HG03342 (cell line): ENCODE data around the gene MYL2.
"Not testable (repeated sequence)": the region's sequence is repeated elsewhere in the genome, so short reads cannot be mapped to it uniquely, and the experiment has no call there.

Source experiments
- ATAC-seq: cut with Tn5 transposase; IDR thresholded peaks from one replicate; pipeline ENCODE4 v1.9.1; 2021; ENCODE audit warnings: mild to moderate bottlenecking, moderate library complexity; ENCODE audit not compliant: unreplicated experiment

The MYL2 gene, protein sequence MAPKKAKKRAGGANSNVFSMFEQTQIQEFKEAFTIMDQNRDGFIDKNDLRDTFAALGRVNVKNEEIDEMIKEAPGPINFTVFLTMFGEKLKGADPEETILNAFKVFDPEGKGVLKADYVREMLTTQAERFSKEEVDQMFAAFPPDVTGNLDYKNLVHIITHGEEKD

DNA sequence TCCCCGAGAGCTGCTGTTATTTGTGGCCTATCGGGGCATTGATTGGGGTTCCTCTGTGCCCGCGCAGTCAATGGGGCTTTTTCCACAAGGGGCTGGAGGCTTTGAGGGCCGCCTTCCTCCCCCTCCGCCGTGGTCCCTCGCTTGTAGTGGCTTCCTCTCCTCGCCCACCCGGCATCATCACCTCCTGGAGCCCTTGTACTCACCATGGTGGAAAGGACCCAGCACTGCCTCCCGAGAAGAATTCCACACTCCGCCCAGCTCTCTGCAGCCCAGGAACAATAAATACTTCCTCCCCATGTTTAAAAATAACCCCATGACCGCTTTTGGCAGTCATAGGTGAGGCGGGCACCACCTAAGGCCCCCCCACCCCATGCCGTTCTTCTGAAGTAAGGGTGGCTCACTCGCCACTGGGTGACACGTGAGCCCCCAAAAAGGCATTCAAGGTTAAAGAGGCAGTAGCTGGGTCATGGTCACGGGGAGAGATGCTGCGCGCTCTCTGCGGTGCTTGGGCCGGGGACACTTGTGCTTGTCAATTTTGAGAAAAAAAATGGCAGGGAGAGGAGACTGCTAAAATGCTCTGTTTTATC lies at the start of gene MYL2:
MYL2 (minus strand) TSS at position 256 of the 587 bp plus-strand sequence; CDS start at position 206, 50 bp downstream.
- ATAC-seq, result no peak

DNA sequence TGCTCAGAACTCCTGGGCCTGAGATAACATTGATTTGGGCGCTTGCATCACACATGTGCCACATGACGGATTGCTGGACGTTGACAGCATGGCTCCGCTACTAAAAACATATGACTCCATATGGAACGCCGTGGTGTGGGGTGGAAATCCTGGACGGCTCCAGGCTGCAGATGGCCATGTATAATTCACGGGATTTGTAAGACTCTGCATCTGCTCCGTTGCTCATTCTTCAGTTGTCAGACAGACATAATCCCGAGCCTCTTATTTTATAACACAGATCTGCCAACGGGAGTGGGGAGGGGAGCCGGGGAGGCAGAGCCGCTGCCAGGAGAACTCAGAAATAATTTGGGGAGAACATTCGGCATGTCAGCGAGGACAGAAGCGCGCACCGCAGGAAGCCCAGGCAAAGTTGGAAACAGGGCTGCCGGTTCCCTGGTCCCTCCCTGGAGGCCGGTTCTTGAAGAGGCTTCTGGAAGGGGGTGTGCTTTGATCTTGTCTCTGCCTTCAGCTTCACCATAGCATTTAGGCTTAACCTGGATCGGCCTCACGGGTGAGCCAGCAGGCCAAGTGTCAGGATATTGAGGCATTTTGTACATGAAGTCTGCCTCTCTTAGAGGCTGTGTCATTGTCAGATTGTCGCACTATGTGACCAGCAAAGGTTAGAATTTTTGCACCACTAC lies 45.8 kb upstream of the MYL2 start:
- ATAC-seq, result no peak

DNA sequence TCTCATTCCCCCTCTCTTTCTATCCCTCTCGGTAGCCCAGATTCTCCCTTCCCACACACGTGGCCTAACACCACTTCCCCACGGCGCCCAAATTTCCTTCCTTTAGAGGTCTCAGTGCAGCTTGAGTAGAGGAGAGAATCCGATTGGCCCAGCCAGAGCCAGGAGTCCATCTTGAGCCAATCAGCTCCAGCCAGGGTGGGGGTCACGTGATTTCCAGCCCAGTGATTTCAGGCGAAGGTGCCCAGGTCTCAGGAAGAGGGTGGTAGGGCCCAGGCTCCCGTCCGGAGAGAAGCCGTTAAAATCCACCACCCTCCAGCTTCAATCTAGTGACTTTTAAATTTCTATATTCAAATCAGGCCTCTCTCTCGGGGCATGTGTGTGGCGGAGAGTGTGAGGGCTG lies 45.2 kb upstream of the MYL2 start:
- no peak for ATAC-seq

DNA sequence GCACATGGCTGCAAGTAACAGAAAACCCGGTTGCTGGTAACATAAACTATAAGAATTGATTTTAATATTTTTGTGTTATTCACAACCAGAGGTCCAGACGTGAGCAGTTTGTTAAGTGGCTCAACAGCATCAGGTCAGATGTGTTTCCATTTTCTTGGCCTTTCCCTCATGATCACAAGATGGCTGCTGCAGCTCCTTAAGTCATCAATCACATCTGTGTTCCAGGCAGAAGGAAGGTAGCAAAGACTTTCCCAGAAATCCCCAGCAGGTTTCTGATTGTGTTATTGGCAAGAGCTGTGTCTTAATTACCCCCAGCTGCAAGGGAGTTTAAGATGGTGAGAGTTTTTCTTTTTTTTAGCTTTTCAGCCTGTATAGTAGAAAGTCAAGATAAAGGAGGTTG lies 40.4 kb upstream of the MYL2 start:
- no peak for ATAC-seq

DNA sequence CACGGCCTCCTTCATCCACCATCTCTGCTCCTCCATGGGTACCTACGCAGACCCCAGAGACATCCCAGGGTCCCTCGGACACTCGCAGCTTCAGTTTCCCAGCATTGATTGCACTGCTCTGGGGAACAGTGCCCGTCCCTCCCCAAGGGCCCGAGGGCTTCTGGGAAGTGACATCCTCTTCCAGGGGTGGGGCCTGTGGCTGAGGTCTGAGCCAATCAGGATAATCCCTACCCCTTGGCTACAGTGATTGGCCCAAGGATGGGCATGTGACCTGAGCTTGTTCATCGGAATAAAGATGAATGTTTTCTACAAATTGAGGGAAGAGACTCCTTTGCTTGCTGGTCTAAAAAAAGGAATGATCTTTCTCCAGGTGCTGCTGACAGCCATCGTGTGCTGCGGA lies 37.3 kb upstream of the MYL2 start:
- no peak for ATAC-seq

DNA sequence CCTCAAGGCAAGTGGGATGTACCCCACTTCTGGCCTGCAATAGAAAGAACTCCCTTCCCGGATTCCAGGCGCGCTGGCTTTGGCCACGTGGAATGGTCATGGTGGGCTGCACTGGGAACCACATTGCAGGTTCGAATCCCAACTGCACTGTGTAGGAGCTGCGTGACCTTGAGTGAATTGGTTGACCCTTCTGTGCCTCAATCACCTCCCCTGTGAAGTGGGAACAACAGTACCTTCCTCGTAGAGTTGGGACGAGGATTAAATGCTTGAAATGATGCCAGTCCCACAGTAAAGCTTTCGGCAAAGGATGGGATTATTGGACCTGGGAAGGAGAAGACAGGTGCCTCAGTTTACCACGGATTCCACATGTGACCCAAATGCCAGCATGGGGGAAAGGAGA lies 36.8 kb upstream of the MYL2 start:
- ATAC-seq, result no peak

DNA sequence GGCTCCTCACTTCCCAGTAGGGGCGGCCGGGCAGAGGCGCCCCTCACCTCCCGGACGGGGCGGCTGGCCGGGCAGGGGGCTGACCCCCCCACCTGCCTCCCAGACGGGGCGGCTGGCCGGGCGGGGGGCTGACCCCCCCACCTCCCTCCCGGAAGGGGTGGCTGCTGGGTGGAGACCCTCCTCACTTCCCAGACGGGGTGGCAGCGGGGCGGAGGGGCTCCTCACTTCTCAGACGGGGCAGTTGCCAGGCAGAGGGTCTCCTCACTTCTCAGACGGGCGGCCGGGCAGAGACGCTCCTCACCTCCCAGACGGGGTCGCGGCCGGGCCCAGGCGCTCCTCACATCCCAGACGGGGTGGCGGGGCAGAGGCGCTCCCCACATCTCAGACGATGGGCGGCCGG lies 30.5 kb upstream of the MYL2 start:
- not testable (repeated sequence) for ATAC-seq

DNA sequence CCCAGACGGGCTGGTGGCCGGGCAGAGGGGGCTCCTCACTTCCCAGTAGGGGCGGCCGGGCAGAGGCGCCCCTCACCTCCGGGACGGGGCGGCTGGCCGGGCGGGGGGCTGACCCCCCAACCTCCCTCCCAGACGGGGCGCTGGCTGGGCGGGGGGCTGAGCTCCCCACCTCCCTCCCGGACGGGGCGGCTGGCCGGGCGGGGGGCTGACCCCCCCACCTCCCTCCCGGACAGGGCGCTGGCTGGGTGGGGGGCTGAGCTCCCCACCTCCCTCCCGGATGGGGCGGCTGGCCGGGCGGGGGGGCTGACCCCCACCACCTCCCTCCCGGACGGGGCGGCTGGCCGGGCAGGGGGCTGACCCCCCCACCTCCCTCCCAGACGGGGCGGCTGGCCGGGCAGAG lies 30.1 kb upstream of the MYL2 start:
- not testable (repeated sequence) for ATAC-seq

DNA sequence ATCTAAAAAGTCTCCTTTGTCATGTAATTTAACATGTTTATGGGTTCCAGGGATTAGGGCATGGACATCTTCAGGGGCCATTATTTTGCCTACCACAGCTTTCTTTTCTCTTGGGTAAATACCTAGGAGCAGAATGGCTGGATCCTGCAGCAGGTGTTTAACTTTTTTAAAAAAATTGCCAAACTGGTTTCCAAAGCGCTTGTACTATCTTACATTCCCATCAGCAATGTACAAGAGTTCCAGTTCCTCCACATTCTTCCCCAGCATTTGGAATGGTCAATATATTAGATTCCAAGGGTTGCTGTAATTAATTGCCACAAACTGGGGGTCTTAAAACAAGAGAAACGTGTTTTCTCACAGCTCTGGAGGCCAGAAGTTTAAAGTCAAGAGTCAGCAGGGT lies 27.7 kb upstream of the MYL2 start:
- no peak for ATAC-seq

DNA sequence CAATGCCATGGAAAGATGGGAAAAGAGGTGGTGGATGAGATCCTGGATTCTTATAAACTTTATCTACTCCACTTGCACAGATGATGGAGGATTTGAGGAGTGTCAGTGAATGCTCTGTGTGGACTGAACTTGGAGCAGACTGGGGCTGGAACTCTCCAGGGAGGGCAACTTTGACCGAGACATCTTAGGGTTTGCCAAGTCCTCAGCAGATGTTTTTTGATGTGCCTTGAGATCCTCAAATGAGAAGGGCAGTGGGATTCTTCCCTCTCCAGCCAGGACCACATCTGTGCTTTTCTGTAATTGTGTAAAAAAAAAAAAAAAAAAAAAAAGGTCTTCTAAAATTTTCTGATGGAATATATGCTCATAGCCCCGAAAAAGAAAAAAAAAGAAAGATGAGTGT lies 23.0 kb upstream of the MYL2 start:
- no peak for ATAC-seq

DNA sequence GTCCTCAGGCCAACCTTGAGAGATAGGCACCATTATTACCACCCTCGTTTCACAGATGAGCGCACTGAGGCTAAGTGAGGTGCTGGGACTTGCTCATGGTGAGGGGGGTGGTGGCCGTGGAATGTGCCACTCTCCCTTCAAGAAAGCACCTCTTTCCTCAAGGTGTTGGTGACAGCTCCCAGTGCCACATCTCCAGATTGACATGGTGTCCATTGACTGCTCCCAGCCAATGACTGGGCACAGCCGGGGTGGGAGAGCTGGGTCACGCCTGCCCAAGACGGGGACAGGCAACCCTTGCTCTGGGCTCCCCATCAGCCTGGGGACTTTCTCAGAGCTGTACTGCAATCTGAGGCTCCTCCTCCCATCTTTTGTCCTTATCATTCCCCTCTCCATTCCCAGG lies 21.0 kb upstream of the MYL2 start:
- ATAC-seq, result no peak

DNA sequence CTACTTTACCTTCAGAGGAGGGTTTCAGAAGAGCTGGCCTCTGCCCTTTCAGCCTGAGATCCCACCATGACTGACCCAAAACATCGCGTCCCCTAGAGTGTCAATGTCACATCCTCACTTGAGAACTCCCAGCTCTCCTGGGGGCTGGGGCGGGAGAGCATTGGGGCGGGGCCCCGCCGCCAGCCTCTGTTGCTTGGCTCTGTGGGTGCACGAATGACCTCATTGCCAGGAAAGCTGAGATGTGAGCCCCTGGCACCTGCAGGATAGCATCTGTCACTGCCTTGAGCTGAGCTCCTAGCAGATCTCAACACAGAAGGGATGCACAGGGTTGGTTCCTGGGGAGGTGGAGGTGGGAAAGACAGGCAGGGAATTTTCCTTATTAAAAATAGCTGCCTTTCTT lies 20.6 kb upstream of the MYL2 start:
- no peak for ATAC-seq

DNA sequence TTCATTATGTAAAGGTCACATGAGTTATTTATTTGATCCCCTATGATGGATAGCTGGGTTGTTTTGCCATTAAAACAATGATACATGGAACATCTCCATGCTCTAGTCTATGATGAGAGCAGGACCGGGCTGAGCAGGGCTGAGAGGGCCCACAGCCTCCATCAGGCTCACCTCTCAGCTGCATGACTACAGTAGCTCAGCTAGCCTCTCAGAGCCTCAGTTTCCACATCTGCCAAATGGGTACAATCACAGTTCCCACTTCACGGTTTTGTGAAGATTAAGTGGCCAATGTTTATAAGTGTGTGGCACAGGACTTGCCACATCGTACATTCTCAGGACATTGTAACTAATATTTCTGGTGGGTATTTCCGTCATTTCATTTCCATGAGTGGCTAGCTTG lies 19.9 kb upstream of the MYL2 start:
- no peak for ATAC-seq

DNA sequence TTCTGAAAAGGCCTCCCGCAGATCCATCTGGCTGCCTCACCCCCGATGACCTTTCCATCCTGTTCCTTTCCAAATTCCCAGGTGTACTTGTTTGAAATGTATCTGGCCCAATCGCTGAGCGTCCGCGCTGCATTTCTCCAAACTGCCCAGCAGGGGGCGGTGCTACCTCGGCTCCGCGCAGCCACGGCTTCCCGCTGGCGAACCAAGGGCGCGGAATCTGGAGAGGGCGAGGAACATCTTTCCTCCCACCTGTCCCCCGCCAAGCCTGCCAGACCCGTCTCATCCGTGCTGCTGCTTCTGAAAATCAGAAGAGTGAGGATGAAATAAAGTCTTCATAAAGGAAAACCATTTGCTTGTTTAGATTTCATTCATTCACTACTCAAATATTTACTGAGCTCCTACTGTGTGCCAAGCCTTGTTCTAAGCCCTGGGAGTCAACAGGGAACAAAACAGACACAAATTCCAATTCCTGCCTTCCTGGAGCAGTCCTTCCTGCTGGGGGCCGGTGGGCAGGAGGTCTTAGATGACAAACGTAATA lies 16.8 kb upstream of the MYL2 start:
- no peak for ATAC-seq

DNA sequence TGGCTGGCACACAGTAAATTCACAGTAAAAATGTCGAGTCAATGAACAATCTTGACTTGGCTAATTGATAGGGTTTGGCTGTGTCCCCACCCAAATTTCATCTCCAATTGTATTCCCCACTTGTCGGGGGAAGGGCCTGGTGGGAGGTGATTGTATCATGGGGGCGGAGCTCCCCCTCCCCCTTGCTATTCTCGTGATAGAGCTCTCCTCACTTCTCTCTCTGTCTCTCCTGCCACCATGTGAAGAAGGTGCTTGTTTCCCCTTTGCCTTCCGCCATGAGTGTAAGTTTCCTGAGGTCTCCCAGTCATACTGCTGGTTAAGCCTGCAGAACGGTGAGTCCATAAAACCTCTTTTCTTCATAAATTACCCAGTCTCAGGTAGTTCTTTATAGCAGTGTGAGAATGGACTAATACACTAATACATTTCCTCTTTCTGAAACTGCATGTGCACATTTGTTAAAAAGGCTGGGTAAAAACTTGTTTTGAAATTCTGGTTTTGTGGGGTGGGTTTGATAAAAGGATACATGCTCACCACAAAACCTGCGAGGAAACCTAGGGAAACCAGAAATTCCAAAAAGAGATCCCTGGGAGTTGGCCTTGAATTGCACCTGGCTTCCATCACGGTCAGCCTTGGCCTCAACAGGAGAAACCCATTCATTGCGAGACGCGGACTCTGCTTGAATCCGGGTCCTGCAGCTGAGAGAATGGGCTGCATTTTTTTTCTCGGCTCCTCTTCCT lies 16.2 kb upstream of the MYL2 start:
- ATAC-seq, result no peak

DNA sequence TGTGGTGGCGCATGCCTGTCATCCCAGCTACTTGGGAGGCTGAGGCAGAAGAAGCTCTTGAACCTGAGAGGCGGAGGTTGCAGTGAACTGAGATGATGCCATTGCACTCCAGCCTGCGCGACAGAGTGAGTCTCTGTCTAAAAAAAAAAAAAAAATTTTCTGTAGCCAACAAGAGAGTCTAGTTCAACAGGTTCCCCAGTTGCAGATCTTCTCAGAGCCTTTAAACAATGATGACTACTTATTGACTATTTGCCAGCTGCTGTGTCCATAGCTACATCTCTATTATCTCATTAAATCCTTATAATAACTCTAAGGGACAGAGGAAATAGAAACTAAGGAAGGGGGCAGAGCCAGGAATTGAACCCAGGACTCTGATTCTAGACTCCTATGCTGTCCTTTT lies 15.2 kb upstream of the MYL2 start:
- no peak for ATAC-seq

DNA sequence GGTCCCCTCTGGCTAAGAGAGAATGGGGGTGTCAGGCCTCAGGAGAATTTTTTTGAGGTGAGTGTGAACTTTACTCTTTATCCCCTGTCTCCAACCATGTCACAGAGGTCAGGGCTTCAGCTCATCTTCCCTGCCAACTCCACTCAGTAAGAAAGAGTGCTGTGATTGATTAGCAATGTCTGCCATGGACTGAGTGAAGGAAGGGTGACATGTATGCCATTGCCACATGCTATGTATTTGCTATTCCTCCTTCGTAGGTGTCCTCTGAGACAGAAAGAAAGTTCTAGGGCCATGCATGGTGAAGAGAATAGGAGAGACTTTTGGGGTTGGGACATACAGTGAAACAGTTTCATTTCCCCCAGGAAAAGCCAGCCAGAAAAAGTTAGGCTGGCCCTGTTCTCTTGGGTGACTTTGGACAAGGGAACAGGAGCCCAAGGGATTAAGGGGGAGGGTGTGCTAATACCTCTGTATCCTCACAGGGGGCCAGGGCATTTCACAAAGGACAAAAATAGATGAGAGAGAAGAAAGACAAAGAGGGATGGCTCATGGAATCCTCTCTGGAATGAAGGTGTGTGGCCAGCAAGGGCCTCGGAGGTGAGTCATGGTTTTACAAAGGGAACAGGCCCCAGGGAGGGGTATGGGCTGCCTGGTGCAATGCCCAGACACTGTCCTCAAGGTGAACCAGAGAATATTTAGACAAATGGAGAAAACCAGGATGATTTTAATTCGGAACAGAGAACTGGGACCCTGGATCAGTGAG lies 13.9 kb upstream of the MYL2 start:
- ATAC-seq, result no peak

DNA sequence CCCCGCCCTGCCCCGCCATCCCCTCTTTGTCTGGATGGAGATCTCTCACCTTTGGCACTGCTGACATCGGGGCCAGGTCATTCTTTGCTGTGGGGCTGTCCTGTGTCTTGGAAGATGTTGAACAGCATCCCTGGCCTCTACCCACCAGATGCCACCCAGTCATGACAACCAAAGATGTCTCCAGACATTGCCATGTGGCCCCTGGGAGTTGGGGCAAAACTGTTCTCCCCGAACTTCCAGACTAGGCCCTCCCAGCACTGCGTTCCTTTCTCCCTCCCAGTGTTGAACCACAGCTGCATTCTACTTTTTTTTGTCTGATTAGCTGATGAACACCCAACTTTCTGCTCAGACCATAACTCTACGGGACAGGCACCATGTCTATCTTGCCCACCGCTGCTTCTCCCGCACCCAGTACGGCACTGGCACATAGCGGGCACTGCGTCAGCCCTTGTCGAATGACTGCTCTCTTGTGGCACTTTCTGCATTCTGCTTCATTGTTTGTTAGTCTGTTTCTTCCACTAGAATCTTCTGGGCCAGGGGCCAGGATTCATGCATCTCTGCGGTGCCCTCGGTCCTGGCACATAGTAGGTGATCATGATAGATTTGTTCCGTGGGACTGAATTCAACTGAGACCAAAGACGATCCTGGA lies 13.1 kb upstream of the MYL2 start:
- ATAC-seq, result no peak

DNA sequence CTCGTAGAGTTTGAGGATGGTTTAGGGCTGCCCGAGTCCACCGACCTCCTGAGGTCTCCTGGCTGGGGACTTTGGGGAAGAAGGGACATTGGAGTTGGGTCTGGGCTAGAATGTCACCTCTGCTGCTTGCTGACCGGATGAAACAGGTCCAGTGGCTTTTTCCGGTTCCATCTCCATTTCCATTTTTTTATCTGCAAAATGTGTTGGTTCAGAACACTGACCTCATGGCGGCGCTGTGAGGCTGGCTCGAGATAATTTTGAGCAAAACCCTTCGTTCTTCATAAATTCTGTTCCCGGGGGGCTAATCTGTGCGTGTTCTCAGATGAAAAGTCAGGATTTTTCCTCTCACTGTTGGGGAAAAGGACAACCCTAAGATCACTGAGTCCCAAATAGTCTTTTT lies 11.7 kb upstream of the MYL2 start:
- ATAC-seq, result no peak

DNA sequence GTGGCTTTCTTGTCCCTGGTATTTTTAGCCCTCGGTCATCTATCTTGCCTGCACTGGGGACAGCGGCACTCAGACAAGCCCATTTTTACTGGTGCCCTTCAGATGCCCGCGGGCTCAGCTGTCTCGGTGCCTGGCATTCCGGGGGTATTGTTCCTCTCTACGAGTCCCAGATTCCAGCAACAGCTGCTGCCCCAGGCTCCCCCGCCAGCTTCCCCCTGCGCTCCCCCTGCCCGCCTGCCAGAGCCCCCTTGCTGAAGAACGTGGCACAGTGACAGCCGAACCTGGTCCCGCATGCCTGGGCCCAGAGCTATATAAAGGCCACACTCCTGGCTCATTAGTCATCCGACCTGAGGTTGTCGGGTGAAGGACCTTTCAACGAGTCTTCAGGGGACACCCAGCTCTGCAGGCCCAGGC lies 10.9 kb upstream of the MYL2 start:
- no peak for ATAC-seq
